Colonic mucosa (tissue), 4 donors: ENCODE measurements around the gene HIGD1B. TPM values are rescaled to one million over a fixed set of nuclear protein-coding genes. Genes with fewer than 3 reads are reported as not detected.

ENCODE experiments used
- DNase-seq: peaks from one replicate; pipeline ENCODE4 v3.0.0-alpha.2; 2020
- H3K27ac ChIP-seq: fragments of 200-600 bp; one replicate; pipeline ENCODE4 v1.8.0; 2021
- H3K27me3 ChIP-seq: fragments of 200-600 bp; one replicate; pipeline ENCODE4 v1.8.0; 2021
- H3K36me3 ChIP-seq: fragments of 200-600 bp; one replicate; pipeline ENCODE4 v1.8.0; 2021
- H3K4me1 ChIP-seq: fragments of 200-600 bp; one replicate; pipeline ENCODE4 v1.8.0; 2021; ENCODE audit warnings: mild to moderate bottlenecking
- H3K4me3 ChIP-seq: fragments of 200-600 bp; one replicate; pipeline ENCODE4 v1.8.0; 2021
- H3K9ac ChIP-seq, 2 donors: one replicate each; pipeline ENCODE4 v1.7.0; 2013; ENCODE audit warnings: control low read depth in 2 of 2, low read depth in 2 of 2, low read length in 2 of 2
- H3K9me3 ChIP-seq: fragments of 200-600 bp; one replicate; pipeline ENCODE4 v1.8.0; 2021
- intact Hi-C: fragments of 100-400 bp; cut with DNase I; formaldehyde crosslinking; loops from one replicate; pipeline ENCODE4 v1.14.1; 2022
- total RNA-seq, 2 donors: library from RNA; stranded (reverse); fragmentation: NEBNext Ultra II Directional in 1 of 2; extraction: Animal tissue kit (Norgen Biotek cat#: 25700) in 1 of 2; gene quantifications; one replicate each; pipeline ENCODE4 v1.2.1, GENCODE V29; 2021
- TF ChIP-seq, protein P1 (sequence below): fragments of 200-600 bp; IDR thresholded peaks from one replicate; pipeline ENCODE4 v1.8.0; 2022; ENCODE audit warnings: antibody characterized with exemption, mild to moderate bottlenecking
- donor health status: healthy.
- donor health status: DM: no; HTN: no; CAD: no.
- donor health status: DM: no; HTN: no; CAD: no.

The HIGD1B gene
- total RNA-seq, 2 donors from 2014 or later: 0.53 TPM; not detected in 1

DNA sequence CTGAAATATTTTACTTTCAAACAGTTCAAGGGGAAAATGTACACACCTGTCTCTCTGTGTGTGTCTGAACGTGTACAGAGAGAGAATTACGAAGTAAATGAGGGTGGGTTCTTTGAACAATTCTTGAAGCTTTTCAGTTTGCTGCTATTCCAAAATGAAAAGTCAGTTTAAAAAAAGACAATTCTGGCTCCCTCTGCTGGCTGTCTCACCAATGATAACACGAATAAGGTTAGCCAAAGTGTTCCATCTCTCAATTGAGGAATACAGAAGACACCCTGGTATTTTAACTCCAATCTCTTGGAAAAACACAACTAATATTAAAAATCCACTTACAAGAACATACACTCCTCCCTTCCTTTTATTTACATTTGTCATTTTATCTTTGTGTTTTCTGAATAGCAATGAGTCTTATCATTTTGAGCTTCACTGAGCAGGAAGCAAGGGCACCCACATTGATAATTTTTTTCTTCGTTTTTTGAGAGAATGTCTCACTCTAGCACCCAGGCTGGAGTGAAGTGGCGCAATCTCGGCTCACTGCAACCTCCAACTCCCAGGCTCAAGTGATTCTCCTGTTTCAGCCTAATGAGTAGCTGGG, 31.0 kb downstream of the HIGD1B start:
- Histone ChIP-seq H3K27me3 (no peaks in the 10 kb centered on the region), H3K36me3 (peaks cover 23% of the 10 kb centered on the region), H3K4me3 (no peak overlapping the region), H3K9ac (no peak overlapping the region), H3K4me1 (no peaks in the 10 kb centered on the region), H3K9me3 (no peaks in the 10 kb centered on the region), H3K27ac (no peak overlapping the region)
- intact Hi-C loops: no loop called here
- peak; percentile 30 for DNase-seq
- TF ChIP-seq, protein P1, sequence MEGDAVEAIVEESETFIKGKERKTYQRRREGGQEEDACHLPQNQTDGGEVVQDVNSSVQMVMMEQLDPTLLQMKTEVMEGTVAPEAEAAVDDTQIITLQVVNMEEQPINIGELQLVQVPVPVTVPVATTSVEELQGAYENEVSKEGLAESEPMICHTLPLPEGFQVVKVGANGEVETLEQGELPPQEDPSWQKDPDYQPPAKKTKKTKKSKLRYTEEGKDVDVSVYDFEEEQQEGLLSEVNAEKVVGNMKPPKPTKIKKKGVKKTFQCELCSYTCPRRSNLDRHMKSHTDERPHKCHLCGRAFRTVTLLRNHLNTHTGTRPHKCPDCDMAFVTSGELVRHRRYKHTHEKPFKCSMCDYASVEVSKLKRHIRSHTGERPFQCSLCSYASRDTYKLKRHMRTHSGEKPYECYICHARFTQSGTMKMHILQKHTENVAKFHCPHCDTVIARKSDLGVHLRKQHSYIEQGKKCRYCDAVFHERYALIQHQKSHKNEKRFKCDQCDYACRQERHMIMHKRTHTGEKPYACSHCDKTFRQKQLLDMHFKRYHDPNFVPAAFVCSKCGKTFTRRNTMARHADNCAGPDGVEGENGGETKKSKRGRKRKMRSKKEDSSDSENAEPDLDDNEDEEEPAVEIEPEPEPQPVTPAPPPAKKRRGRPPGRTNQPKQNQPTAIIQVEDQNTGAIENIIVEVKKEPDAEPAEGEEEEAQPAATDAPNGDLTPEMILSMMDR: no peak

DNA sequence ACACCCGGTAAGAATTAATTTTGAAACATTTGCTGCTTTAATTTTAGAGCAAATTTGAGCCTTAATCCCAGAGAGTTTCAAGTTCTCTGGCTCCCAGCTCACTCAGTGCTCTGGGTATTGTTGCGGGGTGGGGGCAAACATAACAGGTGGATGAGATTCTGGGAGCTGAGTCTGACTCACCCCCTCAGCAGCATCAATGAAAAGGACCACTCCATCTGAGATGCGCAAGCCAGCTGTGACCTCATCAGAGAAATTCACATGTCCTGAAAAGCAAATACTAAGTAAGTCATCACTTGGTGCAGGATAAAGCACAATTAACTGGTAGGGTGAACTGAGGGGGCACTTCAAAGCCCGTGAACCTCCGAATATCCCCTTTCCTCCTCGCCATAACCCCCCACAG, 31.7 kb downstream of the HIGD1B start:
- H3K27me3 ChIP-seq: no peaks in the 10 kb centered on the region
- DNase-seq: no peak
- H3K9me3 ChIP-seq: no peaks in the 10 kb centered on the region
- H3K27ac ChIP-seq: no peak overlapping the region
- peaks cover 24% of the 10 kb centered on the region for H3K36me3 ChIP-seq
- TF ChIP-seq, protein P1: no peak
- intact Hi-C loops: no loop called here
- H3K4me3 ChIP-seq: no peak overlapping the region
- no peaks in the 10 kb centered on the region for H3K4me1 ChIP-seq
- no peak overlapping the region for H3K9ac ChIP-seq

DNA sequence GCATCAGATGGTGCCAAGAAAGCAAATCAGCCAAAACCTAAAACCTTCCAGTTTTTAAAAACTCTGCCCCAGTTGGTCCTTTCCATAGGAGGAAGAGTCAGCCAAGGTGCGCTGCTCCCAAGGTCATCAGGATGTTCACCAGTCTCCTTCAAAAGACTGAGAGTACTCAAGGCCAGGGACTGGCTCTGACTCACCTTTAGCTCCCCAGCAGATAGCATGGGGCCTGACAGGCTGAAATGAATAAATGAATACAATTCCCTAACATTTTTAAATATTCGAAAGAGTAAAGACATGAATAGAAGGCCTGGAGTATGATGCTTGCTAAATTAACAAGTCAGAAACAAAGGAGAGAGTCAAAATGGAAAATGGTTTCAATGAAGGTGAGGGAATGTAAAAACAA, 32.4 kb downstream of the HIGD1B start:
- H3K9ac ChIP-seq: no peak overlapping the region
- intact Hi-C loops: loop anchor here (5.0 kb wide), 1 partner anchor 108 kb away; no protein-coding TSS in a partner anchor
- TF ChIP-seq, protein P1: no peak
- H3K4me1 ChIP-seq: no peaks in the 10 kb centered on the region
- no peaks in the 10 kb centered on the region for H3K9me3 ChIP-seq
- H3K36me3 ChIP-seq: peaks cover 31% of the 10 kb centered on the region
- no peak for DNase-seq
- no peak overlapping the region for H3K27ac ChIP-seq
- H3K4me3 ChIP-seq: no peak overlapping the region
- H3K27me3 ChIP-seq: no peaks in the 10 kb centered on the region

DNA sequence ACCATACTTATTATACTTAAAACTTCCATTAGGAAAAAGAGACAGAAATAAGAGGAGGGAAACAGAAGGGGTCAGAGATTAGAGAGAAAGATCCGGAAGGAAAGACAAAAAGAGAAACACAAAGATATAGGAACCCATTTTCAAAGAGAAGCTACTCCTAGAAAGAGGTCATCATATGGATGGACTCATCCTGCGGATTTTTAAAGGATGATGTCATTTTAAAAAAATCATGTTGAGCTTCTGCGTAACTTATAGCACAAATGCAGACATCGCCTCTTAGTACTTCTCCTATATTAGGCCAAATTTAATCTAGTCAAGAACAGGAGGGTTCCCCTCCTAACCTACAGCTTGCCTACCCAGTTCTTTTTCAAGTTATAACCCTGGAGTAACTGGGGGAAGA, 33.5 kb downstream of the HIGD1B start:
- Histone ChIP-seq H3K9ac (no peak overlapping the region), H3K27me3 (no peaks in the 10 kb centered on the region), H3K4me1 (no peaks in the 10 kb centered on the region), H3K36me3 (peaks cover 32% of the 10 kb centered on the region), H3K27ac (no peak overlapping the region), H3K9me3 (no peaks in the 10 kb centered on the region), H3K4me3 (no peak overlapping the region)
- TF ChIP-seq, protein P1: no peak
- intact Hi-C loops: loop anchor here (5.0 kb wide), 1 partner anchor 109 kb away; no protein-coding TSS in a partner anchor
- no peak for DNase-seq

DNA sequence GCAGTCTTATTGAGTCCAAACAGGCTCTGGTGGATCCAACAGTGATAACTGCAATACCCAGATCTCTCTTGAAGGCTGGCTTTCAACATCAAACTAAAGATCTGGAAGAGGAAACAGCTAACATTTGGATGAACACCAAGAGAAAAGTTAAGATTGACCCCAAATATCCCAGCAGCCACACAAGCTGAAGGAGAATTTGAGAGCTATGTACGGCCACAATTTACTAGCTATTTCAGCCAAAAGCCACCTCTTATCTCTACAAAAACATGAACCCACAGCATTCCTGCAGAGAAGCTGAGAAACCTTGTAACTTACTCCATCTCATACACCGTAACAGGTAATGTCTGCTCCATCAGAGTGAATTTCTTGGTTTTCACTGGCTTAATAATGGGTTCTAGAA, 37.3 kb downstream of the HIGD1B start:
- Histone ChIP-seq H3K4me1 (no peaks in the 10 kb centered on the region), H3K4me3 (no peak overlapping the region), H3K9ac (no peak overlapping the region), H3K36me3 (peaks cover 26% of the 10 kb centered on the region), H3K27ac (no peak overlapping the region), H3K27me3 (no peaks in the 10 kb centered on the region), H3K9me3 (no peaks in the 10 kb centered on the region)
- TF ChIP-seq, protein P1: no peak
- no peak for DNase-seq
- intact Hi-C loops: loop anchor here (5.0 kb wide), 1 partner anchor 113 kb away; no protein-coding TSS in a partner anchor
